Astrocyte of the spinal cord (primary cell): ENCODE measurements around the gene PTPRN2.

Experiments used
- DNase-seq: peaks from one replicate; pipeline ENCODE4 v3.0.0; 2011; ENCODE audit warnings: low read depth, low spot score
- H3K4me3 ChIP-seq: 2 replicates; pipeline ENCODE4 v1.5.1; 2011; ENCODE audit warnings: low read depth, mild to moderate bottlenecking, low read length, moderate library complexity
- in situ Hi-C: cut with HindIII; loops from 2 replicates; pipeline ENCODE4 v1.10.0; 2017; ENCODE audit warnings: low sequenced_read_pairs
- TF ChIP-seq, protein P1 (sequence below): IDR thresholded peaks from 2 replicates; pipeline ENCODE4 v1.5.1; 2012; ENCODE audit warnings: low read depth, mild to moderate bottlenecking, low read length, inconsistent platforms

PTPRN2 gene

DNA sequence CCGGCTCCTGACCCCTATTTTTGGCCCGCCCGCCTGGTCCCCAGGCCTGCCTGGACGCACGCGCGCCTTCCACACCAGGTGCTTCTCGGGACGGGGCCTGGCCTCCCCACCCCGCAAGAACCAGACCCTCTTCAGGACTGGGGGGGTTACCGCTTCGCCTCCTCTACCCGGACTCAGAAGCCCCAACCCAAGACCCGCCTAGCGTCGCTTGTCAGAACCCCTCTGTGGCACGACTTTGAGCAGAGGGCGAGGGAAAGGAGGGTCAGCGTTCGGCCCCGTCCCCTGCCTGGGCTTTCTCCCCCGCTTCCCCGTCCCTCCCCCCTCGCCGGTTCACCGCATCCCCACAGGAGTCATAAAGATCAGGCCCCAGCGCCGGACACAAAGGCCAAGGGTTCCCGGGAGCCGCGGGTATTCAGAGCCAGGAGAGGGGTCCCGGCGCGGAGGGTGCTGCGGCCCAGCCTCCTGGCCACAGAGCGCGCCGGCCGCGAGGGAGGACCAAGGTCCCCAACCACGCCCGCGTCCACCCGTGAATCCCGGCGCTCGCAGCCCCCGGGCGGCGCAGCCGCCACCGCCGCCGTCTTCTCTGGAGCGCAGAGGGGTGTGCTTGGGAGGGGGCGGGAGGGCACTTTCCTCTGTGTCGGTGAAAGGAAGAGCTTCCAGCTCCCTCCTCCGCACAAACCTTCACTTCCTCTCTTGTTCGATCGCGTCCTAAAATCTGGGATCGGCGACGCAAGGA lies 898.9 kb downstream of the PTPRN2 start:
- H3K4me3 ChIP-seq = no peak overlapping the region
- no peak for DNase-seq
- in situ Hi-C loops = no loop called here
- TF ChIP-seq, protein P1, sequence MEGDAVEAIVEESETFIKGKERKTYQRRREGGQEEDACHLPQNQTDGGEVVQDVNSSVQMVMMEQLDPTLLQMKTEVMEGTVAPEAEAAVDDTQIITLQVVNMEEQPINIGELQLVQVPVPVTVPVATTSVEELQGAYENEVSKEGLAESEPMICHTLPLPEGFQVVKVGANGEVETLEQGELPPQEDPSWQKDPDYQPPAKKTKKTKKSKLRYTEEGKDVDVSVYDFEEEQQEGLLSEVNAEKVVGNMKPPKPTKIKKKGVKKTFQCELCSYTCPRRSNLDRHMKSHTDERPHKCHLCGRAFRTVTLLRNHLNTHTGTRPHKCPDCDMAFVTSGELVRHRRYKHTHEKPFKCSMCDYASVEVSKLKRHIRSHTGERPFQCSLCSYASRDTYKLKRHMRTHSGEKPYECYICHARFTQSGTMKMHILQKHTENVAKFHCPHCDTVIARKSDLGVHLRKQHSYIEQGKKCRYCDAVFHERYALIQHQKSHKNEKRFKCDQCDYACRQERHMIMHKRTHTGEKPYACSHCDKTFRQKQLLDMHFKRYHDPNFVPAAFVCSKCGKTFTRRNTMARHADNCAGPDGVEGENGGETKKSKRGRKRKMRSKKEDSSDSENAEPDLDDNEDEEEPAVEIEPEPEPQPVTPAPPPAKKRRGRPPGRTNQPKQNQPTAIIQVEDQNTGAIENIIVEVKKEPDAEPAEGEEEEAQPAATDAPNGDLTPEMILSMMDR = no peak

DNA sequence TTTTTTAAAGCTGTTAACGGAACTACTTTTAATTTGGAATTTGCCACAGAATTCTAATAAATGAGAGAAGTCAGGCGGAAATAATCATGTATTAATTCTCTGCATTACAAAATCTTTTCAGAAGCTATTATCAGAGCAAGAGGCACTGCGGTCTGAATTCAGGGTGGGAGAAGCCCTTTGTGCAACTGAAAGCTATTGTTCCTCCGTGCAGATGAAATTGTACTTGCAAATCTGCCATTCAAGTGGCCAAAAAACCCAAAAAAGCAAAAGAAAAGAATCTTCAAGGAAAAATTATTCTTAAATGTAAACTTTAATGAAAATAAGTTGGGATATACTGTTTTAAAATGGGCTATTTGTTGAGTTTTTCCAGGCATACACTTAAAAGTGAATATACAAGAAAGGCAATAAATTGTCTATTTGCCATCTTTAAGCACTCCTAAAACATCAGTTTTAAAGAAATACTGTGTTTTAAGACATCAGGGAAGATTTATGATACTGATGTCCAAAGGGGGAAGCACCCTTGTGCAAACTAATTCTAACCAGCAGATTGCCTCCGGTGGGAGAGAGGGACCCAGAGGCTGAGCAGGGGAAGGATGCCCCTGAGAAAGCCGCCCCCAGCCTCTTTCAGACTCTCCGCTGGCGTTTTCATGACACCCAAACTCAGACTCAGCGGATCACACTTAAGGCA lies 899.6 kb downstream of the PTPRN2 start:
- no peak for DNase-seq
- TF ChIP-seq, protein P1 = no peak
- in situ Hi-C loops = no loop called here
- H3K4me3 ChIP-seq = no peak overlapping the region

DNA sequence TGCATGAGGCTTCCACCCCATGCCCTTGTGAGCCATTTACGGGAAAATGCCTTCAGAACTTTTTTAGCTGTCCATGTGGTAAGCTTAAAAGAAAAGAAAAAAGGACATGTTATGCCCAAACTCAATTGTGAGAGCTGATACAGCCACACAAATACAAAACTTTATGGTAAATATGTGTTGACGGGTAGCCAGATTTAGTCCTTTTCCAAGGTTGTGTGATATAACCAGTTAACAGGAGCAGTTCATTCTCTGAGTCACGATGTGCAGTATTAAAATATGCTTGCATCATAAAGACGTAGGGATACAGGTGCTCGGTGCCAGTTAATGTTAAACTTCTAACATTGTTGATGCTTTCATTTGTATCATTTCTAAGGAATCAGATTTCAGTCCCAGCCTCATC lies 900.5 kb downstream of the PTPRN2 start:
- no peak for DNase-seq
- TF ChIP-seq, protein P1 = no peak
- H3K4me3 ChIP-seq = no peak overlapping the region
- in situ Hi-C loops = no loop called here

DNA sequence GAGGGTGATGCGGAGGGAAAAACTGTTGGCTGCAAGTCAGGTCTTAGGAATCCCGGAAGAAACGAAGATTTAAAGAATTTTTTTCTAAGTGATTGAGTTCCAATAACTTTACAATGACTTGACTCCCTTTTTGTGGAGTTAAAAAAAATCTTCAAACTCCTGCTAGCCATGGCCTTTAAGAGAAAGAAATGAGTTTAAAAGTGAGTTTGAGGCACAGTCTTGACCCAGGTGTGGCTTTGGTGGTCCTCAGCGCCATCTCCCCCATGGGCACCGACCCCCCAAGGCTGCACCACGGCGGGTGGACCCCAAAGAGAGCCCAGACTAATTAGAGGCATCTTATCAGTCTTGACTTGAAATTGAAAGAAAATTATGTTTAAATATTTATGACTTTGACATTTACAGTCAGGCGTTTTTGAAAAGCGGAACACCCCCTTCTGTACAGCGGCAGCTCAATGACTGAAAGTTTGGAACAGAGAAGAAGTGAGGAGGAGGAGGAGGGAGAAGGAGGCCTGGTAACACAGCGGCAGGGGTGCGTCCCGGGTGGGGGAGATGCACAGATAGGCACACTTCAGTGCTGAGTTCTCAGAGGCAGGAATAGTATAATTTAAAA lies 901.2 kb downstream of the PTPRN2 start:
- DNase-seq = no peak
- TF ChIP-seq, protein P1 = no peak
- no peak overlapping the region for H3K4me3 ChIP-seq
- in situ Hi-C loops = no loop called here

DNA sequence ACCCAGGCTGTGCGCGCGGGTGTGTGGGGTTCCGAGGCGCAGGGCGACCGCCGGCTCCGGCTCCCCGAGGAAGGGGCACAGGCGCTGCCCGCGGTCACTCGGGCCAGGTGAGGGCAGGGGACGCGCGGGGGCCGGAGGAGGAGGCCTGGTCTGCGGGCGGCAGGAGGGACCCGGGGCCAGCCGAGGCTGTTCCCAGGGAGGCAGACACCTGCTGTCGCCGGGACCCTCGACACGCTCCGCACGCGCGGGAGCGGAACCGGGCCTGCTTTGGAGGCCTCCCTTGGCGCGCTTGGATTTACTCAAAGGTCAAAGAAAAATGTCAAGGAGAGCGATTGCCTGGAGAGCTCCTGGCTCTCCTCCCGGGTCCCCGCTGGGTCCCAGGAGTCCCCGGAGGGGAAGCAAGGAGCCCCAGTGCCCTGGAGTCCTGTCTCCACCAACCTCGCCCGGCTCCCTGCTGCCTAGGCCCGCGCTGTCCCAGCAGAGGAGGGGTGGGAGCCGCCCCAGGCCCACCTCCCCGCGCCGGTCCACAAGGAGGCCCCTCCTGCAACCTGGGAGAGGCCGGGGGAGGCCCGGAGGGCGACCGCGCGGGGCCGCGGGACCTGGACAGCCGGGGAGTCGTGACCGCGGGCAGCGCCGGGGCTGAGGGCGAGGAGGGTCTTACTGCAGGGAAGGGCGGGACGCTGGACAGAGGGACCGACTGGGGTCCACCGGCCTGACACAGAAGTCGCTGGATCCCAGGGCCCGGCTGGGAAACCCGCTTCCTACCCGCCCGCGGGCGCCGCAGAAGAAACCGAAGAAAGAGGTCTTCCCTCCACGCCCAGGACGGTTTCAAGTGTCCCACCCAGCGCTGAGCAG lies 902.0 kb downstream of the PTPRN2 start:
- TF ChIP-seq, protein P1 = no peak
- in situ Hi-C loops = no loop called here
- no peak overlapping the region for H3K4me3 ChIP-seq
- no peak for DNase-seq

DNA sequence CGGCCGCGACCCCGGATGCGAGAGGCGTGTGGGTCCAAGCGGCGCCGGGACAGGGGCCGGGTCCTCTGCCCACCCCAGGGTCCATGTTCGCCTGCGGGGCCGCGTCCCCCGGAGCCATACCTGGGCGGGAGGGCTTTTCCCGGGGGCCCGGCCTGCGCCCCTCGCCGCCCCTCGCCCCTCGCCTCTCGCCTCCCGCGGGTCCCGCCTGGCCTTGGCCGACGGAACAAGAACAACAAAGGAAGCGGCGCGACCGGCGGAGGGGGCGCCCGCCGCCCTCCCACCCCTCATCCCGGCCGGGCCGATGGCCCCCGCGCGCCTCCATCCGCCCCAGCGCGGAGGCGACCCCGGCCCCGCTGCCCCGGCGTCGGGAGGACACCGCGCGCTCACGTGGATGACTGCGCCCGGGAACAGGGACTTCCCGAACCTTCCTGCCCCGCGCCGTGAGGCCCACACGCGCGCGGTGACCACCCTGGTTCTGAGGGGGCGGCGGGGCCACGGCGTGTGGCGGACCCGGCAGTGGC lies 902.7 kb downstream of the PTPRN2 start:
- TF ChIP-seq, protein P1 = no peak
- no peak overlapping the region for H3K4me3 ChIP-seq
- in situ Hi-C loops = no loop called here
- no peak for DNase-seq
